Measurements from ENCODE around the gene EBF4. TPM values are rescaled to one million over a fixed set of nuclear protein-coding genes. Genes with fewer than 3 reads are reported as not detected.

EBF4 gene
- total RNA-seq, 1 donor from 2014 or later, result 5.9 TPM

DNA sequence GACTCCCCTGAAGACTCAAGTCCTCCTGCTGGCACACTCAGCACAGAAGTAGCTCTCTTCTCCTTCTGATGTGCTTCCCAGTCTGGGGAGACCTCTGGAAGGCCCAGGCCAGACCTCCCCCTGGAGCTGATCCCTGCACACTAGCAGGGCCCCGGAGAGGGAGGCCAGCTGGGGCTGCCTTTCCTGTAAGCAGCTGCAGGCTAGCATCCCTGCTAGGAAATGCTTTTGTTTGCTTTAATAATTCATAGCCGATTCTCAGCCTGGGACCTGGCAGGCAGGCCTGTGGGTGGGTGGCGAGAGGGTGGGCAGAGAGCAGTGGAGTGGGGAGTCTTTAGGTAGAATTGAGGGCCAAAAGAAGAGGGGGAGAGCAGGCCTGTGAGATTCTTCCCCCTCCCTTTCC lies 5.2 kb downstream of the EBF4 start:
- no peak for DNase-seq (ENCODE audit: low spot score)
- Mint-ChIP-seq H3K27me3 (ENCODE audit: unreplicated experiment) (peaks cover 16% of the 10 kb centered on the region), H3K9me3 (ENCODE audit: unreplicated experiment) (no peaks in the 10 kb centered on the region), H3K27ac (ENCODE audit: unreplicated experiment) (no peak overlapping the region), H3K36me3 (ENCODE audit: low read depth, unreplicated experiment) (peaks cover 10% of the 10 kb centered on the region), H3K4me3 (ENCODE audit: unreplicated experiment) (no peak overlapping the region), H3K4me1 (ENCODE audit: unreplicated experiment) (peaks cover 14% of the 10 kb centered on the region)
- TF ChIP-seq CTCF (IDR thresholded peaks at IDR 0.05; ENCODE audit: unreplicated experiment), result no peak

DNA sequence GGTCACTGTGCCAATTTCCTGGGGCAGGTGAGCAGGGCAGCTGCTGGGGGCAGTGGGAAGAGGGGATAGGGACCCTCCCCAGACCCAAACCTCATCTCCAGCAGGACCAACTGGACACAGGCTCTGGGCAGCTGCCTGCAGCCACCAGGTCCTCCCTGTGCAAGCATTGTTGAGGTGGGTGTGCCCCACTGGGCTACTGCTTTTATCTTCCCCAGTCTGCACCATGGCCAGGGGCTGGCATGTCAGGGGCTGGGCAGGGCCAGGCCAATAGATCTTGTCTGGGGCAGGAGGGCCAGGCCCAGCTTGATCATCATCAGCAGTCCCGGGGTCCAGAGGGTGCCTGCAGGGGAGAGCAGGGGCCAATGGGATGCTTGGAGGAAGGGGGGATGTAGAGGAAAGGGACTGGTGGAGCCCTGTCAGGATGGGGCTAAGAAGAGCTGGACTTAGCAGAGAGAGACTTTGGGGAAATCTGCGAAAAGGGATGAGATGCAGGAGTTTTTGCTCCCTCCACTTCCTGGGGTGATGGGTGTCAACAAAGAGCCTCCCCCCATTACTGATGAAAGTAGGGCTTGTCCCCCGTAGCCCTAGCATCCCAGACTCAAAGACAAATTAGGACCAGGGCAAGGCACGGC lies 5.7 kb downstream of the EBF4 start:
- H3K4me1 Mint-ChIP-seq (ENCODE audit: unreplicated experiment), result peaks cover 14% of the 10 kb centered on the region
- H3K27me3 Mint-ChIP-seq (ENCODE audit: unreplicated experiment), result peaks cover 16% of the 10 kb centered on the region
- peaks cover 10% of the 10 kb centered on the region for H3K36me3 Mint-ChIP-seq (ENCODE audit: low read depth, unreplicated experiment)
- H3K9me3 Mint-ChIP-seq (ENCODE audit: unreplicated experiment), result no peaks in the 10 kb centered on the region
- TF ChIP-seq CTCF (IDR thresholded peaks at IDR 0.05; ENCODE audit: unreplicated experiment), result no peak
- DNase-seq (ENCODE audit: low spot score), result no peak
- no peak overlapping the region for H3K27ac Mint-ChIP-seq (ENCODE audit: unreplicated experiment)
- H3K4me3 Mint-ChIP-seq (ENCODE audit: unreplicated experiment), result no peak overlapping the region

DNA sequence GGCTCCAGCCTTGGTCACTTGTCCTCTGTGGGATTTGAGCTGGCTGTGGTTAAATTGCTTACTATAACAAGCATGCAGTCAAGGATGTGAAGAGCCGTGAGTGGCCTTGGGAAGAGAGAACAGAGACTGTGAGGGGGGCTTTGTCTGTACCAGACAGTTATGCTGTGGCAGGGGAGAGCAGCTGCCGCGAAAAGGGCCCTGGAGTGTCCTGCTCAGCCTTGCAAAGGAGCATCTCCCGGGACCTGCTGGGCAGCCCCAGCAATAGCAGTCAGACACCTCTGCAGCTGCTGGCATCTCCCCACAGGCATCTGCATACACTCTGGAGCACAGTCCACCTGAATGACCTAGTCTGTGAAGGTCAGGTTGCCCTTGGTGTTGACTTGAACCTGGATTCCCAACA lies 6.3 kb downstream of the EBF4 start:
- no peak for TF ChIP-seq CTCF (IDR thresholded peaks at IDR 0.05; ENCODE audit: unreplicated experiment)
- H3K4me1 Mint-ChIP-seq (ENCODE audit: unreplicated experiment), result peaks cover 14% of the 10 kb centered on the region
- peaks cover 20% of the 10 kb centered on the region for H3K27me3 Mint-ChIP-seq (ENCODE audit: unreplicated experiment)
- H3K4me3 Mint-ChIP-seq (ENCODE audit: unreplicated experiment), result no peak overlapping the region
- H3K36me3 Mint-ChIP-seq (ENCODE audit: low read depth, unreplicated experiment), result peaks cover 10% of the 10 kb centered on the region
- H3K9me3 Mint-ChIP-seq (ENCODE audit: unreplicated experiment), result no peaks in the 10 kb centered on the region
- DNase-seq (ENCODE audit: low spot score), result no peak
- no peak overlapping the region for H3K27ac Mint-ChIP-seq (ENCODE audit: unreplicated experiment)

GRCh38 chr20:2699775-2700413 lies 7.3 kb downstream of the EBF4 start:
- TF ChIP-seq CTCF (IDR thresholded peaks at IDR 0.05; ENCODE audit: unreplicated experiment), result no peak
- Mint-ChIP-seq H3K36me3 (ENCODE audit: low read depth, unreplicated experiment) (peaks cover 7% of the 10 kb centered on the region), H3K4me3 (ENCODE audit: unreplicated experiment) (no peak overlapping the region), H3K27me3 (ENCODE audit: unreplicated experiment) (peaks cover 12% of the 10 kb centered on the region), H3K27ac (ENCODE audit: unreplicated experiment) (no peak overlapping the region), H3K9me3 (ENCODE audit: unreplicated experiment) (no peaks in the 10 kb centered on the region), H3K4me1 (ENCODE audit: unreplicated experiment) (peaks cover 8% of the 10 kb centered on the region)
- no peak for DNase-seq (ENCODE audit: low spot score)

GRCh38 chr20:2700913-2701620 lies 8.5 kb downstream of the EBF4 start:
- peaks cover 8% of the 10 kb centered on the region for H3K27me3 Mint-ChIP-seq (ENCODE audit: unreplicated experiment)
- no peak for DNase-seq (ENCODE audit: low spot score)

More at GRCh38 chr20:2700913-2701620, 8.5 kb downstream of the EBF4 start:
- Mint-ChIP-seq H3K27ac (ENCODE audit: unreplicated experiment) (no peak overlapping the region), H3K4me1 (ENCODE audit: unreplicated experiment) (peaks cover 2% of the 10 kb centered on the region), H3K4me3 (ENCODE audit: unreplicated experiment) (no peak overlapping the region), H3K9me3 (ENCODE audit: unreplicated experiment) (no peaks in the 10 kb centered on the region), H3K36me3 (ENCODE audit: low read depth, unreplicated experiment) (peaks cover 6% of the 10 kb centered on the region)
- TF ChIP-seq CTCF (IDR thresholded peaks at IDR 0.05; ENCODE audit: unreplicated experiment), result no peak

Measured in endothelial cell (in vitro differentiated cells).